CD4-positive, alpha-beta T cell treated with Interleukin-4 for 1 hour (primary cell): ENCODE data around the gene CFD.
"Not testable (repeated sequence)": the region's sequence is repeated elsewhere in the genome, so short reads cannot be mapped to it uniquely, and the experiment has no call there.

Source experiments
- DNase-seq, 2 donors: peaks; one replicate each; pipeline ENCODE4 v3.0.0-alpha.2; 2020 to 2022

CFD gene

GRCh38 chr19:852136-853013 lies 7.1 kb upstream of the CFD start, which contains the start of gene ELANE:
TSS of gene ELANE (plus strand) at chr19:852303. CDS start at chr19:852329, 26 bp downstream.
- DNase-seq, result no peak

DNA sequence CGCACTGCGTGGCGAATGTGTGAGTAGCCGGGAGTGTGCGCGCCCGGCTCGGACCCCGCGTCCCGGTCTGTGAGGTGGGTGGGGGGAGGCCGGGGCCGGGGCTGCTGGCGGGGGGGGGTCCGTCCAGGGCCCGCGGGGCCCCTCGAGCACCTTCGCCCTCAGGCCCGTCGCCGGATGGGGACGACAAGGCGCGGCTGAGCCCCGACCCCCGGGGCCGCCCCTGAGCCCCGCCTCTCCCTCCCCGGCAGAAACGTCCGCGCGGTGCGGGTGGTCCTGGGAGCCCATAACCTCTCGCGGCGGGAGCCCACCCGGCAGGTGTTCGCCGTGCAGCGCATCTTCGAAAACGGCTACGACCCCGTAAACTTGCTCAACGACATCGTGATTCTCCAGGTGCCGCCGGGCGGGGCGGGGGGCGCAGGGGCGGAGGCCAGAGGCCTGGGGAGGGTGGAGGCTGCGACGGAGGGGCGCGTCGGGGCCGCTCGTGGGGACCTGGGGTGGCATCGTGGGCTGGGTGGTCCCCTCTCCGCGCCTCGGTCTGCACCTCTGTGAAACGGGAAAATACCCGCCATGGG lies 6.4 kb upstream of the CFD start:
- DNase-seq, result no peak

GRCh38 chr19:853614-854220 lies 5.7 kb upstream of the CFD start:
- not testable (repeated sequence) for DNase-seq

- no peak for DNase-seq
These were observed 4.9 kb upstream of the CFD start for GRCh38 chr19:854549-854948.

DNA sequence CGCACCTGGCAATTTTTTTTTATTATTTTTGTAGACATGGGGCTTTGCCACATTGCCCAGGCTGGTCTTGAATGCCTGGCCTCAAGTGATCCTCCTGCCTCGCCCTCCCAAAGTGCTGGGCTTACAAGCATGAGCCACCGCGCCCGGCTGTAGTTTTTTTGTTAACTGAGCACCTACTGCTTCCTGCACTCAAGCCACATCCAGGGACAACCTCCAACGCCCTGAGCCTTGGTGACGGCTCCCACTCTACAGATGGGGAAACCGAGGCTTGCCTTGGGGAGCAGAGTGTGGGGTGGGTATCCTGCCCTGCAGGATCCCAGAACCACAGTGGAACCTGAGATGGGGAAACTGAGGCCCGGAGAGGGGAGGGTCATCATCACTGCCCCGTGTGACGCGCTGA lies 4.3 kb upstream of the CFD start:
- DNase-seq, result no peak

- no peak for DNase-seq
These were observed 3.8 kb upstream of the CFD start for GRCh38 chr19:855566-856120.

DNA sequence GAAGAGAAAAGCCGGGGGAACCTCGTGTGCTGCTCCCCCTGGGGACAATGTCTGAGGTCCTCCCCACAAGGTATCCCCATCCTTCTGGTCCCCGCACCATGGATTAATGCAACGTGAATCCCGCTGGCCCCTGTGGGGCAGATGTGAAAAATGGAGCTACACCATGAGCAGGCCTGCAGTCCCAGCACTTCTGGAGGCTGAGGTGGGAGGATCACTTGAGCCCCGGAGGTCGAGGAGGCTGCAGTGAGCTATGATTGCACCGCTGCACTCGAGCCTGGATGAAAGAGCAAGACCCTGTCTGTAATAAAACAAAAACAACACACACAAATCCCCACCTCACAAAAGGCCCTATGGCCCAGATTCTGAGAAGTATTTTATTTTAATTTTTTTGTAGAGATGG lies 1.2 kb upstream of the CFD start:
- DNase-seq, result no peak

DNA sequence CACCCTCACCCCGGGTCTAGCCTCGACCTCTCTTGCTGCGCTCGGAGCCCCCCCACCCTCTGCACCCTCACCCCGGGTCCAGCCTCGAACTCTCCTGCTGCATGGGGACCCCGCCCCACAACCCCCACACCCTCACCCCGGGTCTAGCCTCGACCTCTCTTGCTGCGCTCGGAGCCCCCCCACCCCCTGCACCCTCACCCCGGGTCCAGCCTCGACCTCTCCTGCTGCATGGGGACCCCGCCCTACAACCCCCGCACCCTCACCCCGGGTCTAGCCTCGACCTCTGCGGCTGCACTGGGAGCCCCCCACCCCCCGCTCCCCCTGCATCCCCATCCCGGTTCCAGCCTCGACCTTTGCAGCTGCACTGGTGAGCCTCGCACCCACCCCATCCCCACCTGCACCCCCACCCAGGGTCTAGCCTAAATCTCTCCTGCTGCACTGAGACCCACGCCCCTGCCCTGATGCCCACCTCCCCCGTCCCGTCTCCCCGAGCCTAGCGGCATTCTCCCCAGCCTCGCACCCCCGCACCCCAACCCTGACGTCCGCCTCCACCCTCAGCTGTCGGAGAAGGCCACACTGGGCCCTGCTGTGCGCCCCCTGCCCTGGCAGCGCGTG lies 1.8 kb downstream of the CFD start:
- no peak for DNase-seq

GRCh38 chr19:861756-862580 lies 2.5 kb downstream of the CFD start:
- peak; percentile 69 to 78 for DNase-seq

GRCh38 chr19:862581-863314 lies 3.3 kb downstream of the CFD start:
- DNase-seq, result peak; percentile 84 to 85

DNA sequence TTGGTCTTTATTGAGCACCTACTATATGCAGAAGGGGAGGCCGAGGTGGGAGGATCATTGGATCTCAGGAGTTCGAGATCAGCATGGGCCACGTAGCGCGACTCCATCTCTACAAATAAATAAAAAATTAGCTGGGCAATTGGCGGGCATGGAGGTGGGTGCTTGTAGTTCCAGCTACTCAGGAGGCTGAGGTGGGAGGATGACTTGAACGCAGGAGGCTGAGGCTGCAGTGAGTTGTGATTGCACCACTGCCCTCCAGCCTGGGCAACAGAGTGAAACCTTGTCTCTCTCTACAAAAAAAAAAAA lies 3.8 kb downstream of the CFD start:
- no peak for DNase-seq

GRCh38 chr19:866769-867300 lies 7.4 kb downstream of the CFD start:
- DNase-seq, result no peak

DNA sequence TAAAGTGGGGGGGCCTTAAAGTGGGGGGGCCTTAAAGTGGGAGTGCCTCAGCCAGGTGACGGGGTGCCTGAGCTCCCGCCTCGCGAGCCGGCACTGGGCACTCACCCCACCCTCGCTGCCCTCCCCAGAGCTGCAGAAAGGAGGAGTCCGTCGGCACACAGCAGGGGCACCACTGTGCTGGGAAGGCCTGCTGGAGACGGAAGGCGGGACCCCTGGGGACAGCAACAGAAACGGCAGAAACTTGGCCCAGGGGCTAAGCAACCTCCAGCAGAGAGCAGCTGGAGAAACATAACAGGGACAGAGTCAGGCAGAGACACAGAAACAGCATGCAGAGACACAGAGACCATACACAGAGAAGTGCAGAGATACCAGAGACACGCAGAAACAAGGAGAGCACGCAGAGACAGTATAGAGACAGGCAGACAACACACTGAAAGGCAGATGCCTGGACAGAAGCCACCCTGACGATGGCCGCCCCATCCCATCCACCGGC lies 7.9 kb downstream of the CFD start:
- no peak for DNase-seq

- no peak for DNase-seq
These were observed 8.5 kb downstream of the CFD start for GRCh38 chr19:867855-868457.

DNA sequence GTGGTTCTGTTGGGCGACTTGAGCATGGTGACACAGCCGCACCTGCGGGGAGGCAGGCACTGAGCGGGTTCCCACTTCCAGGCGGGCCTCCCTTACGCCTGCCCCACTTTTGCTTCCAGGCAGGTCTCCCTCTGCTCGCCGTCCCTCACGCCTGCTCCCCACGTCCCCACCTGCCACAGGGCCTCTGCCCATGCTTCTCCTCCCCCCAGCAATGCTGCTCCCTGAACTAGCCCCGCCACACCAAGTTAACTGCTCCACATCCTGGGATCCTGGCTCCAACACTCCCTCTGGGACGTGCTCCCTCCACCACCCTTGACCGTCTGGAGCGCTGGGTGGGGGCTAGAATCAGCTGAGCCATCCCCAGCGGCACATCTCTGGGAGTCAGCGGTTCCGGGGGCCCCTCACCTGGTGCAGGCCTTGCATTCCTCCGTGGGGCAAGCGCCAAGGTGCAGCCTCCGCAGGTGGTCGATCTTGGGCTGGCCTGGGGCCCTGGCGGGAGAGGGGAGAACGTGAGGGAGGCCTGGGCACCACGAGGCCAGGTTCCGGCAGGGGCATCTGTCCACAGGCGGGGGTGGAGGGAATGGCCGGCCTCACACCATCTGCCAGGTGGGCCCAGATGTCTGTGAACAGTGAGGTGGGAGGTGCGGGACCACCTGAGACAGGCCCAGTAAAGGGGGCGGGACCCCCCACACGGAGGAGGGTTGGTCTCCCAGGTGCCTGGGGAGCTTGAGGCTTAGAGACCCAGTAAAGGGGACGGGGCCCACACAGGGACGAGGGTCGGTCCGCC lies 9.2 kb downstream of the CFD start:
- no peak for DNase-seq

- DNase-seq, result no peak
These were observed 10.0 kb downstream of the CFD start for GRCh38 chr19:869245-870177.

DNA sequence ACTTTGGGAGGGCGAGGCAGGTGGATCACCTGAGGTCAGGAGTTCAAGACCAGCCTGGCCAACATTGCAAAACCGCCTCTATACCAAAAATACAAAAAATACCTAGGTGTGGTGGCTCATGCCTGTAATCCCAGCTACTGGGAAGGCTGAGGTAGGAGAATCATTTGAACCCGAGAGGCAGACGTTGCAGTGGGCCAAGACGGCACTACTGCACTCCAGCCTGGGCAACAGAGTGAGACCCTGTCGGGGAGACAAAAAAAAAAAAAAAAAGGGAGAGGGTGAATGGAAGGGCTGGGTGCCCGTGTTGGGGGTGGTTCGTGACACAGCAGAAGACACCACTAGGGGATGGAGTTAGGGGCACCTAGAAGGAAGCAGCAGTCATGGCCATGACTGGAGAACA lies 10.8 kb downstream of the CFD start:
- no peak for DNase-seq

DNA sequence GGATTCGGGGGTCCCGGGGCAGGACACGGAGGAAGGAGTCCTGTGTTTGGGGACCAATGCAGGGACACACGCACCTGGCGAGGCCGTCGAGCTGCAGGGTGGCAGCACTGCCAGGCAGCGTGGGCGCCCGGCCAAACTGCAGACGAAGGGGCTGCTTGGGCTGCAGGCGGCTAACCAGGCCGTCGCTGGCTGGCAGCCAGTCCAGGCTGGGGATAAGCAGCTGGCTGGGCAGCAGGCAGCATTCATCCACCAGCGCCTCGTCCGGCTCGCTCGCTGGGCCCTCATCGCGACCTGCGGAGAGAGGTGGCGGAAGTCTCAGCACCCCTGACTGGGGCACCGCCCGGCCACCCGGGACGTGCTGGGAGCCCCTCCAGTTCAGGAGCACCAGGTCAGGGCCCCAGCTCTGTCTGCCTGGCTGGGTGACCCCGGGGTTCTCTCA lies 11.5 kb downstream of the CFD start:
- DNase-seq, result no peak
